Tibial nerve (tissue), 3 donors: Measurements from ENCODE around the gene TSPAN15.

Source experiments
- POLR2A ChIP-seq, 2 donors: fragments of 450-650 bp; IDR thresholded peaks; one replicate each; pipeline ENCODE4 v1.6.1; 2017; ENCODE audit warnings: antibody characterized with exemption in 2 of 2, mild to moderate bottlenecking in 2 of 2, moderate library complexity in 2 of 2
- TF ChIP-seq, protein P1 (sequence below), 5 experiments: fragments of 200-600 bp in 3 of 5; fragments of 450-650 bp in 2 of 5; sonication (generic) in 3 of 5; IDR thresholded peaks; one replicate each; pipeline ENCODE4 v1.5.1; 2016 to 2019; ENCODE audit warnings: antibody characterized with exemption in 5 of 5, mild to moderate bottlenecking in 3 of 5, moderate library complexity in 2 of 5

DNA sequence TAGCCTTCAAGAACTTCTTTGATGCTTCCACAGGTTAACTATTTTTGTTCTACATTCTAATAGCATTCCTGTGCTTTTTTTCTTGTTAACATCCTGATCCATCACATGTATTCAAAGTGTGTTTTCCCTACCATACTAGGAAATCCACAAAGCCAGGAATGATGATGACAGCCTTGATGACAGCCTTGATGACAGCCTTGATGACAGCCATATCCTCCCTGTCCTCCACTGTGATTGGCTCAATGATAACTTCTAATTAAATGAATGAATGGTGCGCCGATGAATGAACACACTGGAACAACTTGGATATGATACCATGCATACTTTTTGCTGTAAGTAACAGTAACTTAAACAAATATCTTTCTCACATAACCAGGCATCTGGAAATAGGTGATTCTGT, 26.2 kb upstream of the TSPAN15 start:
- TF ChIP-seq, protein P1, sequence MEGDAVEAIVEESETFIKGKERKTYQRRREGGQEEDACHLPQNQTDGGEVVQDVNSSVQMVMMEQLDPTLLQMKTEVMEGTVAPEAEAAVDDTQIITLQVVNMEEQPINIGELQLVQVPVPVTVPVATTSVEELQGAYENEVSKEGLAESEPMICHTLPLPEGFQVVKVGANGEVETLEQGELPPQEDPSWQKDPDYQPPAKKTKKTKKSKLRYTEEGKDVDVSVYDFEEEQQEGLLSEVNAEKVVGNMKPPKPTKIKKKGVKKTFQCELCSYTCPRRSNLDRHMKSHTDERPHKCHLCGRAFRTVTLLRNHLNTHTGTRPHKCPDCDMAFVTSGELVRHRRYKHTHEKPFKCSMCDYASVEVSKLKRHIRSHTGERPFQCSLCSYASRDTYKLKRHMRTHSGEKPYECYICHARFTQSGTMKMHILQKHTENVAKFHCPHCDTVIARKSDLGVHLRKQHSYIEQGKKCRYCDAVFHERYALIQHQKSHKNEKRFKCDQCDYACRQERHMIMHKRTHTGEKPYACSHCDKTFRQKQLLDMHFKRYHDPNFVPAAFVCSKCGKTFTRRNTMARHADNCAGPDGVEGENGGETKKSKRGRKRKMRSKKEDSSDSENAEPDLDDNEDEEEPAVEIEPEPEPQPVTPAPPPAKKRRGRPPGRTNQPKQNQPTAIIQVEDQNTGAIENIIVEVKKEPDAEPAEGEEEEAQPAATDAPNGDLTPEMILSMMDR (IDR thresholded peaks at IDR 0.05): no peak
- no peak for TF ChIP-seq POLR2A (IDR thresholded peaks at IDR 0.05)
